ENCODE data around the gene RBBP5. TPM values are rescaled to one million over a fixed set of nuclear protein-coding genes. Genes with fewer than 3 reads are reported as not detected.

The RBBP5 gene
- total RNA-seq, 4 donors from 2014 or later, result 4.9 to 33.7 (median 24.7) TPM

GRCh38 chr1:205128050-205128449 is 6.3 kb upstream of the RBBP5 start:
- no peak for TF ChIP-seq POLR2A (IDR thresholded peaks at IDR 0.05)
- TF ChIP-seq, protein P1, sequence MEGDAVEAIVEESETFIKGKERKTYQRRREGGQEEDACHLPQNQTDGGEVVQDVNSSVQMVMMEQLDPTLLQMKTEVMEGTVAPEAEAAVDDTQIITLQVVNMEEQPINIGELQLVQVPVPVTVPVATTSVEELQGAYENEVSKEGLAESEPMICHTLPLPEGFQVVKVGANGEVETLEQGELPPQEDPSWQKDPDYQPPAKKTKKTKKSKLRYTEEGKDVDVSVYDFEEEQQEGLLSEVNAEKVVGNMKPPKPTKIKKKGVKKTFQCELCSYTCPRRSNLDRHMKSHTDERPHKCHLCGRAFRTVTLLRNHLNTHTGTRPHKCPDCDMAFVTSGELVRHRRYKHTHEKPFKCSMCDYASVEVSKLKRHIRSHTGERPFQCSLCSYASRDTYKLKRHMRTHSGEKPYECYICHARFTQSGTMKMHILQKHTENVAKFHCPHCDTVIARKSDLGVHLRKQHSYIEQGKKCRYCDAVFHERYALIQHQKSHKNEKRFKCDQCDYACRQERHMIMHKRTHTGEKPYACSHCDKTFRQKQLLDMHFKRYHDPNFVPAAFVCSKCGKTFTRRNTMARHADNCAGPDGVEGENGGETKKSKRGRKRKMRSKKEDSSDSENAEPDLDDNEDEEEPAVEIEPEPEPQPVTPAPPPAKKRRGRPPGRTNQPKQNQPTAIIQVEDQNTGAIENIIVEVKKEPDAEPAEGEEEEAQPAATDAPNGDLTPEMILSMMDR (IDR thresholded peaks at IDR 0.05), result no peak
- H3K36me3 ChIP-seq, result no peaks in the 10 kb centered on the region
- H3K4me3 ChIP-seq, result no peak overlapping the region
- intact Hi-C loops (cut with DNase I; ENCODE audit: low total_unique reads), result no loop called here
- H3K27ac ChIP-seq, result no peak overlapping the region
- no peaks in the 10 kb centered on the region for H3K4me1 ChIP-seq
- no peaks in the 10 kb centered on the region for H3K27me3 ChIP-seq
- no peak for DNase-seq
- no peaks in the 10 kb centered on the region for H3K9me3 ChIP-seq

DNA sequence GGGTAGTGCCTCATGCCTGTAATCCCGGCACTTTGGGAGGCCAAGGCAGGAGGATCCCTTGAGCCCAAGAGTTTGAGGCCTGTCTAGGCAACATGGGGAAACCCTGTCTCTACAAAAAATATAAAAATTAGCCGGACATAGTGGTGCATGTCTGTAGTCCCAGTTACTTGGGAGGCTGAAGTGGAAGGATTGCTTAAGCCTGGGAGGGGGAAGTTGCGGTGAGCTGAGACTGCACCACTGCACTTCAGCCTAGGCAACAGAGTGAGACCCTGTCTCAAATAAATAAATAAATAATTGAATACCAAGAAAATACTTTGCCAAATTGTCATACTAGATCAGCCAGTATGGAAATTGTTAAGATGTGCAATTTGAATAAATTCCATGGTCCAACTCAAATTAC is 5.9 kb upstream of the RBBP5 start:
- TF ChIP-seq POLR2A (IDR thresholded peaks at IDR 0.05), result no peak
- TF ChIP-seq, protein P1 (IDR thresholded peaks at IDR 0.05), result no peak
- no peak overlapping the region for H3K4me3 ChIP-seq
- no peaks in the 10 kb centered on the region for H3K27me3 ChIP-seq
- no peak for DNase-seq
- intact Hi-C loops (cut with DNase I; ENCODE audit: low total_unique reads), result no loop called here
- no peaks in the 10 kb centered on the region for H3K36me3 ChIP-seq
- H3K4me1 ChIP-seq, result no peaks in the 10 kb centered on the region
- H3K9me3 ChIP-seq, result no peaks in the 10 kb centered on the region
- H3K27ac ChIP-seq, result no peak overlapping the region

DNA sequence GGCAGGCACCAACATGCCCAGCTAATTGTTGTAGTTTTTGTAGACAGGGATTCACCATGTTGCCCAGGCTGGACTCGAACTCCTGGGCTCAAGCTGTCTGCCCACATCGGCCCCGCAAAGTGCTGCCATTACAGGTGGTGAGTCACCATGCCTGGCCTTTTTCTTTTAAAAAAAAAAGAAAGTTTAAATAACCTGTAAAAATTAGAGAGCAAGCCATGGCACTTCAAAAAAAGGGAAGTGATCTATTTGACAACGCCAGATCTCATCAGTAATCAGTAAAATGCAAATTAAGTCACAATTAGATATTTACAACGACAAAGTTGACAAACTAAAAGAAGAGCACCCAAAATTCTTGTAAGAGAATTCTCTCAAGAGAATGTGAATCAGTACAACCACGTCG is 2.9 kb upstream of the RBBP5 start:
- TF ChIP-seq, protein P1 (IDR thresholded peaks at IDR 0.05), result no peak
- no peak for TF ChIP-seq POLR2A (IDR thresholded peaks at IDR 0.05)
- Histone ChIP-seq H3K9me3 (no peaks in the 10 kb centered on the region), H3K27me3 (no peaks in the 10 kb centered on the region), H3K27ac (no peak overlapping the region), H3K4me1 (peaks cover 0 to 9% of the 10 kb centered on the region in 2 donors), H3K4me3 (no peak overlapping the region), H3K36me3 (no peaks in the 10 kb centered on the region)
- intact Hi-C loops (cut with DNase I; ENCODE audit: low total_unique reads), result no loop called here
- DNase-seq, result no peak

DNA sequence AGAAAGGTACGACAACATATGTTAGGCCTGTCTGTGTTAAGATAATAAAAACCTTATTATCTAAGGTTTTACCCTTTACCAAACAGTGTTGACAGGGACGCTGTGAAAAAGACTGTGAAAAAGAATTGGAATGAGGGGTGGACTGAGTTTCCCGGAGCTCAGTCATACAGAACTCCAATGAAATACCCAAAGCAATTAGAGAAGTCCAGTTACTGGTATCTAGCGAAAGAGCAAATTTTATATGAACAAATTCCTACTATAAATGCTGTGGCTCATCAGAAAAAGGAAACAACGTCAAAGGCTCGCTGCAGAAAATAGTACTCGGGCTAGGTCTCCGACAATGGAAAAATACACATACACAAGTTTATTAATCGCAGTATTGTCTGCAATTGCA is 708 bp upstream of the RBBP5 start:
- H3K4me3 ChIP-seq, result peak overlapping the region; percentile 62 to 97
- no peaks in the 10 kb centered on the region for H3K36me3 ChIP-seq
- TF ChIP-seq, protein P1 (IDR thresholded peaks at IDR 0.05), result no peak
- TF ChIP-seq POLR2A (IDR thresholded peaks at IDR 0.05), result no peak
- peaks cover 0 to 9% of the 10 kb centered on the region in 2 donors for H3K4me1 ChIP-seq
- no peak for DNase-seq
- no peaks in the 10 kb centered on the region for H3K27me3 ChIP-seq
- peak overlapping the region; percentile 88 to 100 for H3K27ac ChIP-seq
- intact Hi-C loops (cut with DNase I; ENCODE audit: low total_unique reads), result no loop called here
- H3K9me3 ChIP-seq, result no peaks in the 10 kb centered on the region

- intact Hi-C loops (cut with DNase I; ENCODE audit: low total_unique reads), result no loop called here
- peaks cover 0 to 9% of the 10 kb centered on the region in 2 donors for H3K4me1 ChIP-seq
- TF ChIP-seq POLR2A (IDR thresholded peaks at IDR 0.05), result no peak
- TF ChIP-seq, protein P1 (IDR thresholded peaks at IDR 0.05), result no peak
- H3K27me3 ChIP-seq, result no peaks in the 10 kb centered on the region
- H3K4me3 ChIP-seq, result no peak overlapping the region
- DNase-seq, result no peak
- H3K36me3 ChIP-seq, result no peaks in the 10 kb centered on the region
- no peak overlapping the region for H3K27ac ChIP-seq
- H3K9me3 ChIP-seq, result no peaks in the 10 kb centered on the region
These were observed 3.0 kb downstream of the RBBP5 start for GRCh38 chr1:205118752-205119151.

Data from uterus (tissue), 4 donors.